HG02885 (cell line): ENCODE measurements around the gene LARP1.
"Not testable (repeated sequence)": the region's sequence is repeated elsewhere in the genome, so short reads cannot be mapped to it uniquely, and the experiment has no call there.

Experiments
- ATAC-seq: cut with Tn5 transposase; IDR thresholded peaks from one replicate; pipeline ENCODE4 v1.9.1; 2021; ENCODE audit warnings: mild to moderate bottlenecking; ENCODE audit not compliant: unreplicated experiment, poor library complexity

LARP1 gene

DNA sequence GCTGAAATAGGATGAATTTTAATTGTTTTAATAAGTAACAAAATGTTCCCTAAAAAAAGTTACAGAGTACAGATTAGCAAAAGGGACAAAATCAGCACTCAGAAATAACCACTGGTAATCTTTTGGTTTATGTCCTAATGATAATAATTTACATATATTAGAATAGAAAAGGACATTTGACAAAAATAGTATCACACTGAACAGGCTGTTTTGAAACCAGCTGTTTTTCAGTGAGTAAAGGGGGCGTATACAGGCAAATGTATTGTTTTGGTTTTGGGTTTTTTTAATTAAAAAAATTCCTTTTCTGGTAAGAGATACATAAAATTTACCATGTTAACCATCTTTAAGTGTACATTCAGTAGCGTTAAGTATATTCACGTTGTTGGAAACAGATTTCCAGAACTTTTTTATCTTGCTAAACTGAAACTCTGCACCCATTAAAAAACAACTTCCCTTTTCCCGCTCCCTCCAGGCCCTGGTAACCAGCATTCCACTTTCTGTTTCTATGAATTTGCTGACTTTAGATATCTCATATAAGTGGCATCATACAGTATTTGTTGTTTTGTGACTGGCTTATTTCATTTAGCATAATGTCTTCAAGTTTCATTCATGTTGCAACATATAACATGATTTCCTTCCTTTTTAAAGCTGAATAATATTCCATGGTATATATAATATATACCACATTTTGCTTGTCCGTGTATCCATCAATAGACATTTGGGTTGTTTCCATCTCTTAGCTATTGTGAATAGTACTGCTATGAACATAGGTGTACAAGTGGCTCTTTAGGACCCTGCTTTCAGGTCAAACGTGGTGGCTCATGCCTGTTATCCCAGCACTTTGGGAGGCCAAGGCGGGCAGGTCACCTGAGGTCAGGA, 20.6 kb upstream of the LARP1 start:
- ATAC-seq: no peak

- ATAC-seq: not testable (repeated sequence)
Observed at GRCh38 chr5:154735362-154735761, 19.8 kb upstream of the LARP1 start.

- ATAC-seq: not testable (repeated sequence)
Observed at GRCh38 chr5:154736372-154736771, 18.8 kb upstream of the LARP1 start.

- no peak for ATAC-seq
Observed at GRCh38 chr5:154737667-154738320, 17.4 kb upstream of the LARP1 start.

- ATAC-seq: no peak
Observed at GRCh38 chr5:154740483-154740882, 14.7 kb upstream of the LARP1 start.

DNA sequence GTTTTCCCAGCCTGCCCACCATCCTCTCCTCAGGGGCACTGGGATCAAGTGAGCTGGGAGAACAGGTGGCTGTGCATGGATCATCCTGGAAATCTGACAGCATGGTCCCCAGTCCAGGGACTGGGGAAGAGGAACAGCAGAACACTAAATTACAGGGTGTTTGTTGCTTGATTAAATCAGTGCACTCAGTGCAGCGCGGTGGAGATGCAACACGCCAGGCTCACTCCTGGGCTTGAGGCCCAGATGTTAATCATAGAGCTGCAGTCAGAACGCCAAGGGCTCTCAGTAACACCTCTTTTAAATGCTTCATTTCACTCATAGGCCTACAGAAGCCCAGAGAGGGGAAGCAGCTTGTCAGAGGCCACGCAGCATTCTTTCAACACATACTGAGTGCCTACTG, 14.2 kb upstream of the LARP1 start:
- no peak for ATAC-seq

GRCh38 chr5:154741415-154741814, 13.8 kb upstream of the LARP1 start:
- no peak for ATAC-seq

- no peak for ATAC-seq
Observed at GRCh38 chr5:154743812-154744211, 11.4 kb upstream of the LARP1 start.

DNA sequence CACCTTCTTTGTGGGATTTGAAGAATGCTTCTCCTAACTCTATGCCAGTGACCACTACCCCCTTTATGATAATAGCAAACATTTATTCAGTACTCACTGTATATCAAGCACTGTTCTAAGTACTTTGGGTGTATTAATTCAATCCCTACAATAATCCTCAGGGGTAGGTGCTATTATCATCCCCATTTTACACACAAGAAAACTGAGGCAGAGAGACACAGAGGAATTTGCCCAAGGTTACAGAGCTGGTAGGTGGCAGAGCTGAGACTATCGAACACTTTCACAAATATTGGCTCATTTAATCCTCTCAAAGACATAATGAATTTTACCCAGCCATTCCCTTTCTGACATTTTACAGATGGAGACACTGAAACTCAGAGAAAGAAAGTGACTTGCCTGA, 9.8 kb upstream of the LARP1 start:
- no peak for ATAC-seq

- no peak for ATAC-seq
Observed at GRCh38 chr5:154749491-154749890, 5.7 kb upstream of the LARP1 start.

- ATAC-seq: not testable (repeated sequence)
Observed at GRCh38 chr5:154750641-154751040, 4.5 kb upstream of the LARP1 start.

- no peak for ATAC-seq
Observed at GRCh38 chr5:154751854-154752253, 3.3 kb upstream of the LARP1 start.

DNA sequence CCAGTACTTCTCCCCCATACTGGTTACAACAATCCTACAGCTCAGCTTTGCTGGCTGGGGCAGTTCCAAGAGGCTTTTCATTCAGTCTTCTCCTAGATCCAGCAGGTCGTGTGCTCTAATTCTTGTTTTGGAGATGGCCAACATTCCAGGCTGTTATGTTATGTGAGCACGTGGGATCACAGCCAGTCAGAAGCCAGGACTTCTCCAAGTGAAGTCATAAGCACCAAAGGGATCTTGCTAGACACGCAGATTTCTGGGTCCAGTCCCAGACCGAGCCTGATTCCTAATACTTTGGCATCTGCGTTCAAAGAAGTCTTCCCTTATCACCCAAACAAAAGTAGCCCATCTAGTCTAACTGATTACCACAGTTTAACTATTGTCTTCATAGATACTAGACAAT, 1.4 kb upstream of the LARP1 start:
- no peak for ATAC-seq

DNA sequence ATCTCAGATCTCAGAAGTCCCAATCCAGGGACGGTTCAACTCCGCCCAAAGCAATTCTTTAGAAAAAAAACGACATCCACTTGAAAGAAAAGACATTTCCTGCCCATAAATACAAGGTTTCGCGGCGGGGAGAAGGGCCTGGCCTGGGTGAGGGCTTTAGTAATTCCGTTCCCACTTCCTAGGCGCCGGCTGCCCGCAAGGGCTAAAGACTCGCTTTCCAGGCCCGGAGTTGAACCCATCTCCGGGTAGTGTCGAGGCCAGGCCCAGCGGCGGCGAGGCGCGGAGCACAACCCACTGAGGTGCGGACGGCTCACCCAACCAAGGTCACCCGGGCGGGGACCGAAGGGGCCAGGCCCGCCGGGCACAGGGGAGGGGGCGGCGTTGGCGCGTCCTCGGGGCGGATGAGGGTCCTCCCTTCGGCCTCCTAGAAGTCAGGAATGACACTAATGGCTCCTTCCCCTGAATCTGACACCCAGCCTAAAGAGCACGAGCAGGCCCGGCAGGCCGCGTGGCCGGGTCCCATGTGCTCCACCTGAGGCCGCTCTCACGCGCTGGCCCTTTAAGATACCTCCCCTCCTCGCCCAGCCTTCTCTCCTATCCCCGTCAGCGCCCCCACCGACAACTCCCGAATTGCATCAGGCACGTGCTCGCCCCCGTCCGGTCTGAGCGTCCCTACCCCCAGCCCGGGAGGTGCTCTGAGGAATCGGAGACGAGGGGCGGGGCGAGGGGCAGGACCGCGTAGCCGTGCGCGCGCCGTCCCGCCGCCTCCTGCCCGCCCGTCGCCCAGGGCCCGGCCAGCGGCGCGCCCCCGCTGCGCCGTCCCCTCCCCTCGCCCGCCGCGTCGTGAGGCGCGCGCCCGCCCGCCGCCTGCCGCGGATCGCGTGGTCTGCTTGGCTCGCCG, 467 bp upstream of the LARP1 start:
- peak; percentile 86 for ATAC-seq

- ATAC-seq: no peak
Observed at GRCh38 chr5:154756009-154756867, 1.1 kb downstream of the LARP1 start.

GRCh38 chr5:154756868-154757813, 2.0 kb downstream of the LARP1 start:
- ATAC-seq: no peak

- ATAC-seq: no peak
Observed at GRCh38 chr5:154757814-154758406, 2.7 kb downstream of the LARP1 start.

DNA sequence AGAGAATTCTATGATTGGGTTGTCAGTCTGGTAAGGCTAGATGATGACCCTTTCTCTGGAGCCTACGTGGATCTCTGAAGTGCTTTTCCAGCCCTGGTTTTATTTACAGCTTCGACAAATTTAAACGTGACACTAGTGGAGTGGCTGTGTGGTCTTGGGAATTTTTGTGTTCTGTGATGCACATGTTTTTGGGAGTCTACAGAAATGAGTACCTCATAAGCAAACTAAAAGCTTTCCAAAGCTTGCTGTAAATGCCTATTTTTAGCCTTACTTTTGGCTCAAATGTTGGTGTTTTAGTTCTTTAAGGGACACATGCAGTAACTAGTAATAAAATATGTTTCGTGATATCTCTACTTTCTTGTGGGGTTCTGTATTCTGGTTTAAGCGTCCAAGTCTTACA, 3.3 kb downstream of the LARP1 start:
- ATAC-seq: no peak
